Measurements from ENCODE around the gene OLIG2.

The OLIG2 gene
- total RNA-seq = 0 reads per million in 2 donors

DNA sequence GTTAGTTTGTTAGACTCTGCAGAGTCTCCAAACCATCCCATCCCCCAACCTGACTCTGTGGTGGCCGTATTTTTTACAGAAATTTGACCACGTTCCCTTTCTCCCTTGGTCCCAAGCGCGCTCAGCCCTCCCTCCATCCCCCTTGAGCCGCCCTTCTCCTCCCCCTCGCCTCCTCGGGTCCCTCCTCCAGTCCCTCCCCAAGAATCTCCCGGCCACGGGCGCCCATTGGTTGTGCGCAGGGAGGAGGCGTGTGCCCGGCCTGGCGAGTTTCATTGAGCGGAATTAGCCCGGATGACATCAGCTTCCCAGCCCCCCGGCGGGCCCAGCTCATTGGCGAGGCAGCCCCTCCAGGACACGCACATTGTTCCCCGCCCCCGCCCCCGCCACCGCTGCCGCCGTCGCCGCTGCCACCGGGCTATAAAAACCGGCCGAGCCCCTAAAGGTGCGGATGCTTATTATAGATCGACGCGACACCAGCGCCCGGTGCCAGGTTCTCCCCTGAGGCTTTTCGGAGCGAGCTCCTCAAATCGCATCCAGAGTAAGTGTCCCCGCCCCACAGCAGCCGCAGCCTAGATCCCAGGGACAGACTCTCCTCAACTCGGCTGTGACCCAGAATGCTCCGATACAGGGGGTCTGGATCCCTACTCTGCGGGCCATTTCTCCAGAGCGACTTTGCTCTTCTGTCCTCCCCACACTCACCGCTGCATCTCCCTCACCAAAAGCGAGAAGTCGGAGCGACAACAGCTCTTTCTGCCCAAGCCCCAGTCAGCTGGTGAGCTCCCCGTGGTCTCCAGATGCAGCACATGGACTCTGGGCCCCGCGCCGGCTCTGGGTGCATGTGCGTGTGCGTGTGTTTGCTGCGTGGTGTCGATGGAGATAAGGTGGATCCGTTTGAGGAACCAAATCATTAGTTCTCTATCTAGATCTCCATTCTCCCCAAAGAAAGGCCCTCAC lies at the start of gene OLIG2:
Gene OLIG2, plus strand, starts transcription at position 447 of the 954 bp plus-strand sequence. CDS start 928 bp downstream, outside the sequence.
- no peak for DNase-seq

- no peak for DNase-seq
These were observed 48.9 kb upstream of the OLIG2 start for GRCh38 chr21:32976791-32977190.

DNA sequence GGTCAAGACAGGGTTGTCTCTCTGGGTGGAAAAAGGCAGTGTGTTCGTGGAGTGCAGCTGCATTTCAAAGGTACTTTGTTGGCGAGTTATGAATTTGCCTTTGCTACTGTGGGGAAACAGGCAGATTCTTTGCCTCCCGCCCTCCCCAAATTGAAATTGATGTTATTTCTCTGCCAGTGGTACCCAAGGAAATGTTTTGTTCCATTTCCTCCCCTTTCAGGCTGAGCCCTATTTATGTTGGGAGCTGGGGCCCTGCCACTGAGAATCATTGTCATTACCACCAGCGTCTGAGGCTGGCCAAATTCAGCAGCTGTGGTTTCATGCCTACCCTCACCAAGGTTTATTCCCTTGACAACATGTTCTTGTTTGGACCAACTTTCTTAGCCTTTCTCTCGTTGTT lies 48.5 kb upstream of the OLIG2 start:
- DNase-seq = no peak

- DNase-seq = no peak
These were observed 47.1 kb upstream of the OLIG2 start for GRCh38 chr21:32978331-32979270.

DNA sequence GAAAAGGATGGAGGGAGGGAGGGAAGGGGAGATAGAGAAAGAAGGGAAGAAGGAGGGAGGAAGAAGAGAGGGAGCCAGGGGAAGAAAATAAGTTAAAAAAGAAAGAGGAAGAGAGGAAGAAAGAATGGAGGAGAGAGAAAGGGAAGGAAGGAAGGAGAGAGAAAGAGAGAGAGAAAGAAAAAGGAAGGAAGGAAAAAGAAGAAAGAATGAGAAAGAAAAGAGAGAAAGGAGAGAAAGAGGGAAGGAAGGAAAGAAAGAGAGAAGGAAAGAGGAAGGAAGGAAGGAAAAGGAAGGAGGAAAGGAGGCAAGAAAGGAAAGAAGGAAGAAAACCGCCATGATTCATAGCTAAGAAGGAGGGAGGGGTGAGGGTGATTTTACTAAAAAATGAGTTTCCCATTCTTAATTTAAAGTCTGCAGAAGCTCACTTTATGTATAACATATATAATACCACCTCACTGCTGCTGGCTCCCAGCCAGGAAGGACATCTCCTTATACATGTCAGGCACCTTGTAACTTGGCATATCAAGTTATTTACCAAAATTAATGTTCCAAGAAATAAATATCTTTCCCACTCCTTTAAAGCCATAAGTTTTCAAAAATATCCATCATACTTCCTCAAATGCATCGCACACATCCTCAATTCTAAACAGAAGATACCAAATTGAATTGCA lies 46.0 kb upstream of the OLIG2 start:
- no peak for DNase-seq

GRCh38 chr21:32981096-32981495 lies 44.6 kb upstream of the OLIG2 start:
- no peak for DNase-seq

DNA sequence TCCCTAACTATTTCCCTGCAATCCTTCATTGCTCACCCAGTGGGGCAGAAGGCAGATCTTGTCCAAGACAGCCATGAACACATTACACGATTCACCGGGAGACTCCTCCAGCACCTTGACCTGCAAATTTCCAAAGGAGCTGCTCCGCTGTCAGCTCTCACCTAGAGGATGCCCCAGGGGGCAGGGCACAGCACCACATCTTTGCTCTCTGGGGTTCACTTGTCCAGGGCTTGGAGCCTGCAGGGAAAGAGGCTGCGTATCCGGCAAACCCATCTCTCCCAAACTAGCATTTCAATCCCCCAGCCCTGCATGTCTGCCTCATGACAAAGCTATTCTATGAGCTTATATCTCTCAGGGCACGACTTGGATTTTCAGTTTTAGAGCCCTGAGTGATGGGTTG lies 35.1 kb upstream of the OLIG2 start:
- DNase-seq = no peak

- no peak for DNase-seq
These were observed 34.4 kb upstream of the OLIG2 start for GRCh38 chr21:32991361-32991760.

GRCh38 chr21:32993894-32994293 lies 31.8 kb upstream of the OLIG2 start:
- DNase-seq = no peak

GRCh38 chr21:32994305-32994704 lies 31.4 kb upstream of the OLIG2 start:
- no peak for DNase-seq

DNA sequence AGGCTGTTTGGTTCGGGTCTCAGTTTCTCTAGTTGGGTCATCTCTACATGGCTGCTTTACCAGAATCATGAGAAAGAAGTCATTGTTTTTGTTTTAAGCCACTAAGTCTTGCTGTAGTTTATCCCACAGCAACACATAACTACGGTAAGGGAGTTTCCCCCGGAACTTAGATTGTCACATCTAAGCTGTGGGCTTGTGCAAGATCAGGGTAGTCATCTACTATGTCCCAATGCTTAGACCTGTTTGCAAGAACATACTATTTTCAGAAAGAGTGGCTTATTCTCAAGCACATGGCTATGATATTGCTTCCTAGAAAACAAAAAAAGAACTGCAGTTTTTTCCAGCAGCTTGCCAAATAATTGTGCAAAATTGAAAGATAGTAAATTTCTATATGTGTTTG lies 18.0 kb upstream of the OLIG2 start:
- DNase-seq = no peak

DNA sequence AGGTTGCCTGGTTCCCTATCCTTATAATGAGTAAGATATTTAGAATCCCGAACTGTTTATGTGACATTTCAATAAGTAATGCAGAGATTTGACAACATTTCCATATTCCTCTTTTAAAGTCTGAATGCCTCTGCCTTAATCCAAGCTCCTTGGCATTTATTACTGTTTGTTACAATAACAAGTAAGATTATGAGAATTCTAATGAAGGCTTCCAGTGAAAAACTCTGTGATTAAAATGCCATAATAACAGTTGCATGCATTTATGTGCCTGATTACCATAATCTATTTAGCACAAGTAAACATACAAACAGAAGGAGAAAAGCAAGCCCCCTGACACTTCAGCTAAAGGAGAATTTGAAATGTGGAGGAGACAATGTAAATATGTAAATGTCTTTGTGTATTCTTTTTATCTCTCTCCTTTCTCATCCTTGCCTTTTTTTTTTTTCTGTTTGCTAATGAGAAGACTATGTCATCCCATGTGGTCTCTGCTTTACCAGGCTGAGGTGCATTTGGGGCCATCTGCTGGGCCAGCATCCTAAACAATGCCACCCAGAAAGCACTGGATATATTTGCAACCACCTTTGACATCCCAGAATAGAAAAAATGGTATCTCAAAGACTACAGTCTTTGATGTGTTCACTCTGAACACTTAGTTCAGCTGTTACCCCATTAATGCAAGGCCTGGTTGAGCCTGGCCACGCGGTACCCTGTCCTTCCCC lies 17.2 kb upstream of the OLIG2 start:
- no peak for DNase-seq

DNA sequence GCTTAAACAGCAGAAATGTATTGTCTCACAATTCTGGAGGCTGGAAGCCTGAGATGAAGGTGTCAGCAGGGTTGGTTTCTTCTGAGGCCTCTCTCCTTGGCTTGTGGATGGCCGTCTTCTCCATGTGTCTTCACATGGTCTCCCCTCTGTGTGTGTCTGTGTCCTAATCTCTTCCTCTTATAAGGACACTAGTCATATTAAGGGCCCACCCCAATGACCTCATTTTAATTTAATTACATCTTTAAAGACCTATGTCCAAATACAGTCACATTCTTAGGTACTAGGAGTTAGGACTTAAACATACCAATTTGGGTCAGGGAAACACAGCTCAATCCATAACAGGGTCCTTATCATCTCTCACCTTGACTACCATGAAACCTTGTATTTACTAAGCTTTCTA lies 14.8 kb upstream of the OLIG2 start:
- no peak for DNase-seq

DNA sequence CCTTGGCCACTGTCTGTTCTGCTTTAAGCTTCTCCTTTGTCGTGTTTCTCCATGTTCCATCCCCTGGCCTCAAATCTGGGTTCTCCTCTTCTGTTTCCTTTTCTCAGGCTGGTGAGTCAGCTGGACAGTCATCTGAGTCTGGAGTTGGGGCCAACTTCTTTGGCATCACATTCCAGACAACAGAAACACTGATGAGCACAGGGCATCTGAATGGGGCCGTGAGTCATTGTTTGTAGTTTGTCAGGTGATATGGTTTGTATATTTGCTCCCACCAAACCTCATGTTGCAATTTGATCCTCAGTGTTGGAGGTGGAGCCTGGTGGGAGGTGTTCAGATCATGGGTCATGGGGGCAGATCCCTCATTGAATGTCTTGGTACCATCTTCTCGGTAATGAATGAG lies 14.3 kb upstream of the OLIG2 start:
- DNase-seq = no peak

DNA sequence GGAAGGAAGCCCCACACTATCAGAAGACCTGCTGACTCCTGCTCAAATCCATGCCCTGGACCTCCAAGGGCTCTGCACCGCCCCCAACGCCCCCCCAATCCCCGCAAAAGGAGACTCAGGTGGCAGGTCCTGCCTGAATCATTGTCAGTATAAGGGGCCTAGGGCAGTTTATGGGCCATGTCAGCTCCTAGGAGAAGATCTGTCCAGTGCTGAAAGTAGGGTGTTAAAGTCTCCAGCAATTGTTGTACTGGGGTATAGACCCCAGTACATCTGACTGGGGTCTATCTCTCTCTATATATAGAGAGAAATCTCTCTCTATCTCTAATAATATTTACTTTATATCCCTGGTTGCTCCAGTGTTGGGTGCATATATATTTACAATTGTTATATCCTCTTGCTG lies 12.1 kb upstream of the OLIG2 start:
- DNase-seq = no peak

GRCh38 chr21:33014331-33014730 lies 11.4 kb upstream of the OLIG2 start:
- no peak for DNase-seq

DNA sequence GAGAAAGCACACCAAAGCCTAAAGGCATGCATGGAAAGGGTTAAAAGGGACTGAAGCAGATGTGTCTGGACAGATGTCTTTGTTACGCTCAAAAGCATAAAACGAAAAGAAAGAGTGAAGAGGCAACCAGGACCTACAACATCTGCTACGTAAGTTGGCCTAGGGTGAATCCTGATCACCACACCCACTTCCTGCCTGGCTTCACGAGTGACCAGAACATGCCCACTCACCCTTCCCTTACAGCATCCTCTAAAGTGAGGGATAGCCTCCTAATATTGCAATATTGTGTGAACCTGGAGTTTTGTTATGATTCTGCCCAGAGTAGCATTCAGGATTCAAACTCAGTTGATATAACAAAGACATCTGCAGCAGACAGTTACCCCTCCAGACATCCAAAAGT lies 10.6 kb upstream of the OLIG2 start:
- DNase-seq = no peak

- no peak for DNase-seq
These were observed 10.0 kb upstream of the OLIG2 start for GRCh38 chr21:33015756-33016155.

DNA sequence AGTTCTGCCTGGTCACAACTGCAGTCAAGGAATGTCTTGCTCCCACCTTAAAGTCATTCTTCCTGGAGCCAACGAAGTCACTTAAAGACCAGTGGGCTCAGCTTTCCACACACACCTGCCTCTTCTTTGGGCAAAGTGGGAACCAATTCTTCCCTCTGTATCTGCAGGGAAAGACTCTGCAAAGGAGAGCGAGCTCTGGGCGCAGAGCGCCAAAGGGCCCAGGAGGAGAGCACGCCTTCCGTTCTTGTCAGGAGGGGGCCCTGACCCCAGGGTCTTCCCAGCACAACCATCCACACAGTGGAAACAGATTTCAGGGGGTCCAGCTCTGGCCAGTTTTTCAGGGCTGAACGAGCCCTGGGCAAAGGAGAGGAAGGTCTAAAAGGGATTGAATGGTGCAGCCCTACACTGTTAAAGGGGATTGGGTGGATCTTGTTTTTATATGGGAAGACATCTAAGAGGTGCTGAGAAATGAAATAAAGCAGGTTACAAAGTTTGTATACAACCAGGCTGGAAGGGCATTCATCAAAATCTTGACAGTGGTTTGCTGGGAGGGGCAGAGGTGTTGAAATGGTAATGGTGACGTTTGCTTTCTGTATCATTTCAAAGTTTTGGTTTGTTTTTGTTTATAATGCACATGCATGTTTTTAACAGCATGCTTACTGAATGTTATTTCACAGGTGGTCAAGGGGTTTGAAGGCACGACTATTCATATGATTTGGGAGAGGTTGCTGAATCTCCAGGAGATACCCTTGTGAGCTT lies 6.8 kb upstream of the OLIG2 start:
- DNase-seq = no peak

DNA sequence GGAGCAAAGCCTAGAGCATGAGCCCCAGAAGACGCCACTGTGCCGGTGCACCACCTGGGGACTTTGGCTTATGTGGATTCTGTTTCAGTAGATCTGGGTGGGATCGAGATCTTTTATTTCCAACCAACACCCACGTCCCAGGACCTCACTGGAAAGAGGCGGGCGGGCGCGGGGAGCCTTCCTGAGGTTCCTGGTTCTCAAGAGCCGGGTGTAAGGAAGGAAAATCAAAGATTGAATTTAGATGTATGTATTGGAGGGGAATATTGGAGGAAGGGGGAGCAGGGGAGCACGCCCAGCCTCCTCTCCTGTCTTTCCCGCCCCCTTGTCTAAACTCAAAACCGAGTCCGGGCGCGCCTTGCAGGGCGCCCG lies 6.2 kb upstream of the OLIG2 start:
- no peak for DNase-seq

GRCh38 chr21:33019885-33020557 lies 5.7 kb upstream of the OLIG2 start:
- DNase-seq = no peak

All from T-helper 2 cell (primary cell).